ENCODE results near the gene METTL24. TPM values are rescaled to one million over a fixed set of nuclear protein-coding genes. Genes with fewer than 3 reads are reported as not detected.
"Not testable (repeated sequence)": the region's sequence is repeated elsewhere in the genome, so short reads cannot be mapped to it uniquely, and the experiment has no call there.

Gene METTL24
- polyA plus RNA-seq, 3 donors = 0.27 to 2.9 (median 0.54) TPM

DNA sequence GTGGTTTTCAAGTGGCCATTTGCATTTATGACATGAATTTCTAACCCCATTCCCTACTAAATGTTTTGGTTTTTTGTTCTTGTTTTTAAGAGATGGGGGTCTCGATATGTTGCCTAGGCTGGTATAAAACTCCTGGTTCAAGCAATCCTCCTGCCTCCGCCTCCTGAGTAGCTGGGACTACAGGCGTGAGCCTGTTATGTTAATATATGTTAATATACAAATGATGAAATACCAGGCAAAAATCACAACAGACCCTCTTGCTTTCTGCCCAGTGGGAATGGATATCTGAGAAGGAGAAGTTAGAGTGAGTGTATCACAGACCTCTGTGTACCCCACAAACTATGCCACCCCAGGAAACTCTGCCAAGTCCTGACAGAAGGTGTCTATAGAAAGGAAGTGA is 111.8 kb downstream of the METTL24 start:
- H3K27ac ChIP-seq (ENCODE audit: low read depth, low read length) = no peak overlapping the region
- 97 to 99% (median 98%) methylated on average over 3 of the region's 3 CpGs for WGBS, 3 donors

DNA sequence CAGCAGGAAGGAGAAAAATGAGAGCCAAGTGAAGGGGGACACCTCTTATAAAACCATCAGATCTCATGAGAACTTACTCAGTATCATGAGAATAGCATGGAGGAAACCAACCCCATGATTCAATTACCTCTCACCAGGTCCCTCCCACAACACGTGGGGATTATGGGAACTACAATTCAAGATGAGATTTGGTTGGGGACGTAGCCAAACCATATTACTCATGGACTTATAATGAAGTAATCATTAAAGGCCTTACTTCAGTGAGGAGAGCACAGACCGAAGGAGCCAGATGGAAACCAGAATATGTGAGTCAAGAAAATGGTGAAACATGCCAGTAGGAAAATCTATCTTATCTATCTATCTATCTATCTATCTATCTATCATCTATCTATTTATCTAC is 113.5 kb downstream of the METTL24 start:
- 86 to 92% (median 90%) methylated on average over 3 of the region's 3 CpGs for WGBS, 3 donors
- H3K27ac ChIP-seq (ENCODE audit: low read depth, low read length) = not testable (repeated sequence)

- no peak overlapping the region for H3K27ac ChIP-seq (ENCODE audit: low read depth, low read length)
- 91 to 96% (median 93%) methylated on average over 1 of the region's 1 CpG for WGBS, 3 donors
Measured at GRCh38 chr6:110239526-110240274, 118.4 kb downstream of the METTL24 start.

DNA sequence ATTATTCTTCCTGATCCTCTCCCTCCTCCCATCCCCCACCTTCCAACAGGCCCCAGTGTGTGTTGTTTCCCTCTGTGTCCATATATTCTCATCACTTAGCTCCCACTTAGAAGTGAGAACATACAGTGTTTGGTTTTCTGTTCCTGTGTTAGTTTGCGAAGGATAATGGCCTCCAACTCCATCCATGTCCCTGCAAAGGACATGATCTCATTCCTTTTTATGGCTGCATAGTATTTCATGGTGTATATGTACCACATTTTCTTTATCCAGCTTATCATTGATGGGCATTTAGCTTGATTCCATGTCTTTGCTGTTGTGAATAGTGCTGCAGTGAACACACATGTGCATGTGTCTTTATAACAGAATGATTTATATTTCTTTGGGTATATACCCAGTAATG is 122.1 kb downstream of the METTL24 start:
- not testable (repeated sequence) for H3K27ac ChIP-seq (ENCODE audit: low read depth, low read length)
- WGBS, 3 donors = 100% methylated on average over 1 of the region's 1 CpG

DNA sequence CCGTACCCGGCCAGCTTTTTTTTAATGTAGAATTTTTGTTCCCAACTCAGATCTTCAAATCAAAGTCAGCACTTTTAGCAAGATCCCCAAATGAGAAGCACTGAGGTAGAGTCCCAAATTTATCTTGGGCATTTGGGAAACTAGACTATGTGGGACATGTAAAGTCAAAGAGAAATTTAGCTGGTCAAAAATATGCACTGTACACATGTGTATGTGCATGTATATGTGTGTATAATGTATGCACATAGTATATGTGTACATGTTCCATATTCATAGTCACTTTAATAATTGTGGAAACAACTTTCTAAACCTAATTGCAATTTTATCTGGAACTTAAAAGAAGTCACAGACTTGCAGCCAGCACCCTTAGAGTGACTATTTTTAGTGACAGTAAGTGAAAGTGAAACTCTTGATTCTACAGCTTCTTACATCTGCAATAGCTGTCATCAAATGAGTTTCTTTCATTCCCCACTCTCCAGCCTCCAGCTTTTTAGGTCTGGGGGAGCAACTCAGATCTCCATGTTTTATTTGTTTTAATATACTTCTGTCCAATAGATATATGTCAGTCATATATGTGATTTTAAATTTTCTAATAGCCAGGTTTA is 124.3 kb downstream of the METTL24 start:
- WGBS, 3 donors = 90 to 92% (median 91%) methylated on average over 2 of the region's 2 CpGs
- no peak overlapping the region for H3K27ac ChIP-seq (ENCODE audit: low read depth, low read length)

DNA sequence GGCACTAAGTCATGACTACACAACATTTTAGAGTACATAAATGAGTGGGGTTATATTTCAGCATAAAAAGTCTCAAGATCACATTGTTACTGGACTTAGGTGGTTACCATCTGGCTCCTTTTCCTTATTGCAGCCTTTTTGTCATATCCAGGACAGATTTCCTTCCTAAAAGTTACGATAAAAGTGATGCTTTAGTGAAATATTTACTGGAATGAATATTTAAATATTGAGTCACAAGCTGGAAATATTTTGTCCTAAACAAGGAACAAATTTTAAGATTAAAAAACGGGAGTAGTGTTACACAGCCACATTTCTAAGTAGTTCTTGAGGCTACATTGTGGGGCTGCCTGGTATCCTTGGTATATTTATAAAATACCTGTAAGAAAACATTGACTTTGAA is 125.7 kb downstream of the METTL24 start:
- WGBS, 3 donors = 70 to 85% (median 75%) methylated on average over 2 of the region's 2 CpGs
- no peak overlapping the region for H3K27ac ChIP-seq (ENCODE audit: low read depth, low read length)

DNA sequence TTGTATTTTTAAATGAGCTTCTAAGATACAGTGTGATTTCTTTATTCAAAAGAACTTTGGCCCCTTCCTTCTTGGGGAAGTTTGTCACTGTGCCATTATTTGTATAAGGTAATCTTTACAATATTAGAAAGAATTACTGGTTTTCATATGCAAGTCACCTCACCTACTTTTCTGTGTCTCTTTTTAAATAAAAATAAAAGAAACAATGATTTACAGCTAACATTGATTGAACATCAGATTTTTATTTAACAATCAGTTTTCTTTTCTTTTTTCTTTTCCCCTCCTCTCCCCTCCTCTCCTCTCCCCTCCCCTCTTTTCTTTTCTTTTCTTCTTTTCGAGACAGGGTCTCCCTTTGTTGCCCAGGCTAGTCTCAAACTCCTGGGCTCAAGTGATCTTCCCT is 131.9 kb downstream of the METTL24 start:
- 81 to 100% (median 98%) methylated on average over 1 of the region's 1 CpG for whole genome bisulfite sequencing, 3 donors
- no peak overlapping the region for H3K27ac ChIP-seq (ENCODE audit: low read depth, low read length)

GRCh38 chr6:110221738-110222137 is 136.4 kb downstream of the METTL24 start:
- no peak overlapping the region for H3K27ac ChIP-seq (ENCODE audit: low read depth, low read length)

DNA sequence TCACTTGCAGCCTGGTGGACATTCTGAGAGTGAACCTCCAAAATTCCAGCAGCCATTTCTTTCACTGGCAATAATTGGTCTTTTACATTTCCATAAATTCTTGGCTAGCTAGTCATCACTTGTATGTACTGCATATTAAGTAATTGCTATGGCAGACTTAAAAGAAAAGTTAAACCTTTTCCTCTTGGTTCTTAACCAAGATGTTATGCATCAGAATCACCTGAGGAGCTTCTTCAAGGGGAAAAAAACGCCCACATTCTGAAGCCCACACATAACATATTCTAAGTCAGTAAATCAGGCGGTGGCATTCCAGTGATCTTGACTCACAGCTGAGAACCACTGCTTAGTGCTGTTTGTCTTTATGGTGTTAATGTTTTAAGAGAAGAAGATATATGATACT is 140.9 kb downstream of the METTL24 start:
- H3K27ac ChIP-seq (ENCODE audit: low read depth, low read length) = no peak overlapping the region
- WGBS, 3 donors = 90 to 92% (median 91%) methylated on average over 2 of the region's 2 CpGs

DNA sequence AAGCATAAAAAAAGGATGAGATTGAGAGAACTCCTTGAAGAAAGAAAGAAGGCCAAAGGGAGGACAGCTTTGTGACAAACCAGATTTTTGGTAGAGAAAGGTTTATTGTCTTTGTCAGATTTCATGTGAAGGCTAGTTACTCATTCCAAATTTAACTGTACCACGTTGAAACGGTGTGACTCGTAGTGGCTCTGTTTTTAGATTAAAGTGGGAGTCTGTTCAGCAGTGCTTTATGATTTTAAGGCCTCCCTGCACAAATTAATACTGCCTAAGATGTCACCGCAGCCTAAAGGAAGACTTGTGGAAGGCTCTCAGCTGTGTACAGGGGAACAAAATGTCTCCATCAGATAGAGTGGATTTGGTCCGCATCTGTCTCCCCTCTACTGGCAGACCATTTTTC is 142.0 kb downstream of the METTL24 start:
- H3K27ac ChIP-seq (ENCODE audit: low read depth, low read length) = no peak overlapping the region
- WGBS, 3 donors = 88 to 95% (median 92%) methylated on average over 5 of the region's 5 CpGs

DNA sequence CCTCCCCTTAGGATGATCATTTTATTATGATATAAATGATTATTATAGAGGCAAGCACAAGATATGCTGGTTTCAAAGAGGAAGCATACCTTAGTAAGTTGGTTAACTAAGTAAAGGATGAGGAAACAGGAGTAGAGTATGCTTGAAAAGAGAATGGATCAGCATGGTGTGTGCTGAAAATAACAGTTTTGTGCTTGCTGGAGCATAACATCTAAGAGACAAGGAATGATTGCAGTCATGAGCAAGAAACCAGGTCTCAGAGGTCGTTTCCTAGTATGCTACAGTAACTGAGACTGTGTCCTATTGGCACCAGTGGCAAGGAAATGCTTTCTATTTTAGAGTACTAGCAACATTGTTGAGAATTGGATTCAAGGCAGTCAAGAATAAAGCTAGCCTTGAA is 143.8 kb downstream of the METTL24 start:
- 70 to 82% (median 71%) methylated on average over 1 of the region's 1 CpG for WGBS, 3 donors
- H3K27ac ChIP-seq (ENCODE audit: low read depth, low read length) = no peak overlapping the region

GRCh38 chr6:110211753-110212152 is 146.4 kb downstream of the METTL24 start:
- 93 to 97% (median 95%) methylated on average over 1 of the region's 1 CpG for WGBS, 3 donors
- no peak overlapping the region for H3K27ac ChIP-seq (ENCODE audit: low read depth, low read length)

DNA sequence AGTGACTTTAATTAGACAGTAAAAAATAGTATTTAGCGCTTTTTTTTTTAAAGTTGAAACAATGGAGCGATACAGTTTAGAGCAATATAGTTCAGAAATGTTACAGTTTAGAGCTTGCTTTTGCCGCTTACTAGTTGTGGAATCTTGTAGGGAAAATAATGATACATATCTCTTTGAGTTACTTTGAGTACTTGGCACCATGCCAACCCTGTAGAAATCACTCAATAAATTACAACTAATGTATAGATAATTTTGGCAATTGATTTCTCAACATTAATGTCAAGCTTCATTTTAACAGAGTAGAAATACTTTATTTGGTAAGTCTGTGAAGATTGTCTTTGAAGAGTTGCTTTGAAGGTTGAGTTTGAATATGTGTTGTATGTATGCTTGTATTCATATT is 150.5 kb downstream of the METTL24 start:
- no peak overlapping the region for H3K27ac ChIP-seq (ENCODE audit: low read depth, low read length)
- 97 to 100% (median 98%) methylated on average over 3 of the region's 3 CpGs for WGBS, 3 donors

DNA sequence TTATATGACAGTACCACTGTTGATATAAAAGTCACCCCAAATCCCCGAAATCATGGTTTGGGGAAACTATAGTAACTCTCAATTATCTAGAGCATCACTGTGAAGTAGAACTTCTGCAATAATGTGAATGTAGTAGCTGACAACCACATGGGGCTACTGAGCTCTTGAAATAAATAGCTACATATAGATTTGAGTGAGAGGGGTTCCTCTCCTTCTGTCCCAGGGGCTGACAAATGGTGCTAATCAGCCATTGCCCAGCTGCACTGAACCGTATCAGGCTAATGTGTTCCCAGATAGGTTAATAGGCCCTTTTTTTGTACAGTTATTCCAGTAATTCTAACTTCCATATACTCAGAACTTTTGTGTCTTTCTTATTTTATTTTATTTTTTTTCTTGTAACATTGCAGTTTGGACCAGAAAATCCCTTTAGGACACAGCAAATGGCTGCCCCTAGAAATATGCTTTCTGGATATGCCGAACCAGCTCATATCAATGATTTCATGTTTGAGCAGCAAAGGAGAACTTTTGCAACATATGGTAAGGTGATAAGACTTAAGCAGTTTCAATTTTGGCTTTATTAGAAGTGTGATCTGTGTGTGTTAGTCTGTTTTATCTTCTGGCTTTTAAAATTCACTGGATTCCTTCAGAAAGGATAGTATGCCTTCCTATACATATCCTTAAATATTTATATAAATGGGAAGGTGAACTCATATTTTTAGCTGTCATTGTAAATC is 156.8 kb downstream of the METTL24 start:
- WGBS, 3 donors = 55 to 95% (median 90%) methylated on average over 3 of the region's 3 CpGs
- H3K27ac ChIP-seq (ENCODE audit: low read depth, low read length) = no peak overlapping the region

- no peak overlapping the region for H3K27ac ChIP-seq (ENCODE audit: low read depth, low read length)
- 99 to 100% (median 99%) methylated on average over 3 of the region's 3 CpGs for WGBS, 3 donors
Measured at GRCh38 chr6:110198561-110198960, 159.6 kb downstream of the METTL24 start.

GRCh38 chr6:110196874-110197273 is 161.3 kb downstream of the METTL24 start:
- 59 to 89% (median 69%) methylated on average over 1 of the region's 1 CpG for WGBS, 3 donors
- no peak overlapping the region for H3K27ac ChIP-seq (ENCODE audit: low read depth, low read length)

GRCh38 chr6:110195639-110196038 is 162.5 kb downstream of the METTL24 start:
- H3K27ac ChIP-seq (ENCODE audit: low read depth, low read length) = no peak overlapping the region
- 93 to 96% (median 94%) methylated on average over 4 of the region's 4 CpGs for WGBS, 3 donors
